H1 (cell line): ENCODE data around the gene MYOCD. TPM values are rescaled to one million over a fixed set of nuclear protein-coding genes. Genes with fewer than 3 reads are reported as not detected.
A peak's percentile ranks its signal among the peaks of the same experiment; 100 is the strongest.

ENCODE experiments used
- CTCF ChIA-PET: fragments of 300-600 bp; sonication (Branson Sonifier 250); formaldehyde crosslinking; loops from one replicate; lab custom pipeline; 2021; ENCODE audit not compliant: partially characterized antibody; lab: Charles Lee
- POLR2A ChIA-PET: fragments of 300-600 bp; sonication (Branson Sonifier 250); formaldehyde crosslinking; loops from one replicate; lab custom pipeline; 2021; ENCODE audit warnings: inconsistent platforms; ENCODE audit not compliant: partially characterized antibody; lab: Charles Lee
- DNase-seq, 2 experiments: peaks; one replicate each; pipeline versions ENCODE4 v3.0.0 to v3.0.0-alpha.2; 2010 to 2022; ENCODE audit warnings: low spot score in 2 of 2, low read depth in 1 of 2, mixed read lengths in 1 of 2
- FAIRE-seq: peaks from 2 replicates; lab custom pipeline; 2011; peaks lifted over from hg19 to GRCh38; lab: Jason Lieb, UNC
- H2AFZ ChIP-seq: 2 replicates; pipeline ENCODE4 v1.8.1; 2012; ENCODE audit warnings: low read length, inconsistent platforms
- H2AK5ac ChIP-seq: 2 replicates; pipeline ENCODE4 v1.6.1; 2013; ENCODE audit warnings: low read depth, low read length
- H2BK120ac ChIP-seq: replicated peaks from 2 replicates; pipeline ENCODE3; 2013; ENCODE audit warnings: low read depth, low read length, inconsistent platforms
- H2BK12ac ChIP-seq: 2 replicates; pipeline ENCODE4 v1.6.1; 2013; ENCODE audit warnings: low read depth, low read length
- H2BK15ac ChIP-seq: 2 replicates; pipeline ENCODE4 v1.6.1; 2013; ENCODE audit warnings: low read length
- H2BK20ac ChIP-seq: 2 replicates; pipeline ENCODE4 v1.6.1; 2013; ENCODE audit warnings: low read length
- H2BK5ac ChIP-seq: 2 replicates; pipeline ENCODE4 v1.6.1; 2013; ENCODE audit warnings: low read depth, low read length
- H3K14ac ChIP-seq: 2 replicates; pipeline ENCODE4 v1.6.1; 2013; ENCODE audit warnings: inconsistent platforms; ENCODE audit not compliant: insufficient read length
- H3K18ac ChIP-seq: 2 replicates; pipeline ENCODE4 v1.6.1; 2013; ENCODE audit warnings: low read length; ENCODE audit errors: extremely low read depth
- H3K23ac ChIP-seq: 2 replicates; pipeline ENCODE4 v1.6.1; 2013; ENCODE audit warnings: inconsistent platforms; ENCODE audit not compliant: insufficient read length
- H3K23me2 ChIP-seq: 2 replicates; pipeline ENCODE4 v1.6.1; 2013; ENCODE audit warnings: low read depth, low read length
- H3K27ac ChIP-seq: 2 replicates; pipeline ENCODE4 v1.6.1; 2011; ENCODE audit warnings: low read depth, low read length, inconsistent platforms
- H3K27me3 ChIP-seq, 4 experiments: replicated peaks in 1 of 4; 1 replicate in 1 of 4; 2 replicates in 3 of 4; pipeline versions ENCODE4 v1.6.1 to v1.8.1; 2011 to 2013; ENCODE audit warnings: low read length in 3 of 4, mild to moderate bottlenecking in 3 of 4, inconsistent platforms in 2 of 4, mixed read lengths in 2 of 4, moderate library complexity in 1 of 4; ENCODE audit not compliant: control insufficient read depth in 3 of 4, insufficient read depth in 3 of 4; ENCODE audit errors: extremely low read depth in 1 of 4
- H3K36me3 ChIP-seq, 4 experiments: 2 replicates each; pipeline versions ENCODE4 v1.6.1 to v1.8.1; 2011 to 2013; ENCODE audit warnings: mild to moderate bottlenecking in 4 of 4, low read length in 3 of 4, moderate library complexity in 2 of 4, control low read depth in 1 of 4, inconsistent platforms in 1 of 4; ENCODE audit not compliant: insufficient read depth in 4 of 4, control insufficient read depth in 2 of 4
- H3K4ac ChIP-seq: replicated peaks from 2 replicates; pipeline ENCODE3; 2013; ENCODE audit warnings: low read length, low read depth, mixed read lengths, inconsistent platforms; ENCODE audit not compliant: insufficient read length
- H3K4me1 ChIP-seq, 4 experiments: replicated peaks in 1 of 4; 1 replicate in 1 of 4; 2 replicates in 3 of 4; pipeline versions ENCODE4 v1.6.1 to v1.8.1; 2011 to 2013; ENCODE audit warnings: low read length in 3 of 4, inconsistent platforms in 2 of 4, mixed read lengths in 1 of 4; ENCODE audit not compliant: insufficient read depth in 4 of 4, control insufficient read depth in 3 of 4
- H3K4me2 ChIP-seq, 2 experiments: 2 replicates each; pipeline versions ENCODE4 v1.6.1 to v1.8.1; 2011 to 2013; ENCODE audit warnings: low read depth in 2 of 2, low read length in 2 of 2, control low read depth in 1 of 2, inconsistent platforms in 1 of 2, mild to moderate bottlenecking in 1 of 2; ENCODE audit not compliant: insufficient read depth in 1 of 2
- H3K4me3 ChIP-seq, 4 experiments: fragments of 200-600, 300-600 bp in 1 of 4; sonication (generic), shearing (Covaris generic), sonication (Bioruptor Twin) in 1 of 4; 2 replicates each; pipeline versions ENCODE4 v1.5.1 to v1.8.1; 2011 to 2016; ENCODE audit warnings: low read length in 4 of 4, low read depth in 3 of 4, control low read depth in 2 of 4, inconsistent platforms in 2 of 4, mild to moderate bottlenecking in 2 of 4, mixed read lengths in 1 of 4, moderate library complexity in 1 of 4; ENCODE audit not compliant: insufficient read depth in 2 of 4; ENCODE audit errors: extremely low read depth in 1 of 4
- H3K56ac ChIP-seq: replicated peaks from 2 replicates; pipeline ENCODE3; 2013; ENCODE audit warnings: low read depth, mild to moderate bottlenecking, mixed read lengths, low read length, inconsistent platforms; ENCODE audit not compliant: insufficient read length
- H3K79me1 ChIP-seq: 2 replicates; pipeline ENCODE4 v1.6.1; 2013; ENCODE audit warnings: low read depth, low read length, control low read depth
- H3K79me2 ChIP-seq, 2 experiments: 2 replicates each; pipeline versions ENCODE4 v1.6.1 to v1.8.1; 2012 to 2013; ENCODE audit warnings: low read length in 2 of 2, mild to moderate bottlenecking in 2 of 2, inconsistent platforms in 1 of 2; ENCODE audit not compliant: insufficient read depth in 2 of 2, control insufficient read depth in 1 of 2
- H3K9ac ChIP-seq, 4 experiments: replicated peaks in 1 of 4; 1 replicate in 1 of 4; 2 replicates in 3 of 4; pipeline versions ENCODE4 v1.6.1 to v1.8.1; 2011 to 2013; ENCODE audit warnings: low read depth in 3 of 4, low read length in 3 of 4, control low read depth in 2 of 4, mild to moderate bottlenecking in 2 of 4, moderate library complexity in 2 of 4, inconsistent platforms in 1 of 4; ENCODE audit errors: extremely low read depth in 1 of 4
- H3K9me3 ChIP-seq, 2 experiments: 2 replicates each; pipeline versions ENCODE4 v1.6.1 to v1.8.1; 2012 to 2013; ENCODE audit warnings: mild to moderate bottlenecking in 2 of 2, moderate library complexity in 2 of 2, control low read depth in 1 of 2, inconsistent platforms in 1 of 2, low read depth in 1 of 2, low read length in 1 of 2, mixed read lengths in 1 of 2; ENCODE audit not compliant: insufficient read depth in 2 of 2
- H4K20me1 ChIP-seq, 2 experiments: replicated peaks in 1 of 2; 2 replicates each; pipeline versions ENCODE3 to v1.8.1; 2011 to 2013; ENCODE audit warnings: inconsistent platforms in 2 of 2, low read length in 2 of 2, mild to moderate bottlenecking in 1 of 2; ENCODE audit not compliant: insufficient read depth in 2 of 2, control insufficient read depth in 1 of 2
- H4K5ac ChIP-seq: 2 replicates; pipeline ENCODE4 v1.6.1; 2013; ENCODE audit warnings: low read length, low read depth, mixed read lengths, inconsistent platforms; ENCODE audit not compliant: insufficient read length
- H4K8ac ChIP-seq: 2 replicates; pipeline ENCODE4 v1.8.0; 2013; ENCODE audit warnings: mild to moderate bottlenecking, moderate library complexity, low read length, inconsistent platforms; ENCODE audit not compliant: insufficient read depth; ENCODE audit errors: extremely low read depth
- H4K91ac ChIP-seq: replicated peaks from 2 replicates; pipeline ENCODE3; 2013; ENCODE audit warnings: low read length, mixed read lengths, inconsistent platforms; ENCODE audit not compliant: insufficient read length
- POU5F1 ChIP-seq: IDR thresholded peaks from 2 replicates; pipeline ENCODE4 v1.6.1; 2011; ENCODE audit warnings: low read depth, mild to moderate bottlenecking, low read length, moderate library complexity
- TEAD4 ChIP-seq: IDR thresholded peaks from 2 replicates; pipeline ENCODE4 v1.6.1; 2012; ENCODE audit warnings: low read depth, low read length, inconsistent platforms, mixed read lengths
- polyA plus RNA-seq, 7 experiments: library from polyadenylated mRNA; depleted of rRNA in 3 of 7; stranded (reverse) in 5 of 7; unstranded in 2 of 7; fragments of >200 nt in 5 of 7; fragments of 200-250 nt in 2 of 7; gene quantifications; 1 replicate in 5 of 7; 2 replicates in 1 of 7; 4 replicates in 1 of 7; pipeline versions ENCODE4 v1.2.1 to v1.2.3, GENCODE V29; 2011 to 2013; ENCODE audit warnings: missing spikeins in 2 of 7, mixed read lengths in 2 of 7
- total RNA-seq: library from RNA; stranded (reverse); fragmentation: NEBNext Ultra II Directional; extraction: Animal tissue kit (Norgen Biotek cat#: 25700); gene quantifications from 2 replicates; pipeline ENCODE4 v1.2.1, GENCODE V29; 2021
- TF ChIP-seq, protein P1 (sequence below): IDR thresholded peaks from 2 replicates; pipeline ENCODE4 v1.6.1; 2012; ENCODE audit warnings: inconsistent platforms

Gene MYOCD
- total and polyA plus RNA-seq, 2 of the 8 experiments (the other 6 are each of a cell fraction or from before 2014, with no cell fraction given): 0.30 to 4.9 TPM

DNA sequence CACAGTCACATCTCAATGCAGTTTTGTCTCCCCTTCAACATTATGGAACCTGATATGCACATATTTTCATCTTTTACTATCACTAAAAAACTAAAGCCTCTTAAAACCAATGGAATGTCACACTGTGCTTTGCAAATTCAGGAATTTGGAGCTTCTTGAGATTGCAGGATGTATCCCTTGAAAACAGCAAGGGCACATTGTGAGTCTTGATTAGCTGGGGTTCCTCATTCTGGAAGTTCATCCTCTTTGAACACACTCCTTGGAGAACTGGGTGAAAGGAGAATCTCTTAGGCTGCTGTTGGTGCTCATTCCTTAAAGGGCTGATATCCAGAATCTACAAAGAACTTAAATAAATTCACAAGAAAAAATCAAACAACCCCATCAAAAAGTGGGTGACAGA, 21.1 kb upstream of the MYOCD start:
- no peak overlapping the region for H3K4ac ChIP-seq
- no peak overlapping the region for H3K4me3 ChIP-seq
- H2BK120ac ChIP-seq: no peak overlapping the region
- H3K27ac ChIP-seq: peak overlapping the region; percentile 16; the same call in 1 of the 2 replicates
- H4K91ac ChIP-seq: peak overlapping the region; percentile 88
- no peak overlapping the region for H3K18ac ChIP-seq
- no peak overlapping the region for H3K4me2 ChIP-seq
- no peaks in the 10 kb centered on the region for H3K23me2 ChIP-seq
- no peak overlapping the region for H4K5ac ChIP-seq
- no peaks in the 10 kb centered on the region for H4K20me1 ChIP-seq
- DNase-seq (no peak), FAIRE-seq (peak; percentile 69)
- no peak overlapping the region for H2BK20ac ChIP-seq
- ChIA-PET CTCF (interaction anchor here (0.6 kb wide), 1 partner anchor 98 kb away, joined by 4 read pairs; no protein-coding TSS in a partner anchor), POLR2A (interaction anchor here (0.8 kb wide), 1 partner anchor 21 kb away, joined by 3 read pairs; the partner anchor contains the start of gene MYOCD)
- H4K8ac ChIP-seq: no peak overlapping the region
- TF ChIP-seq, protein P1, sequence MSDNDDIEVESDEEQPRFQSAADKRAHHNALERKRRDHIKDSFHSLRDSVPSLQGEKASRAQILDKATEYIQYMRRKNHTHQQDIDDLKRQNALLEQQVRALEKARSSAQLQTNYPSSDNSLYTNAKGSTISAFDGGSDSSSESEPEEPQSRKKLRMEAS: no peak
- TF ChIP-seq POU5F1: 0 out of 2 replicates have a peak, but pooled peaks have one; percentile 6
- TF ChIP-seq TEAD4: peak; percentile 50; the same call in 1 of the 2 replicates
- H3K4me1 ChIP-seq: 0 out of 7 replicates have a peak, but pooled peaks cover 0 to 2% (median 0%) of the 10 kb centered on the region in 4 experiments
- H2BK5ac ChIP-seq: peak overlapping the region; percentile 57; the same call in 1 of the 2 replicates
- no peak overlapping the region for H2AFZ ChIP-seq
- no peak overlapping the region for H2AK5ac ChIP-seq
- no peaks in the 10 kb centered on the region for H3K27me3 ChIP-seq
- H3K56ac ChIP-seq: no peak overlapping the region
- H3K14ac ChIP-seq: no peak overlapping the region
- H3K23ac ChIP-seq: no peak overlapping the region
- H2BK15ac ChIP-seq: no peak overlapping the region
- no peak overlapping the region for H3K9ac ChIP-seq
- no peaks in the 10 kb centered on the region for H3K79me2 ChIP-seq
- H3K9me3 ChIP-seq: peaks cover 3 to 4% of the 10 kb centered on the region in 2 experiments; a peak in 2 of 4 replicates
- H2BK12ac ChIP-seq: peak overlapping the region; percentile 45; the same call in 1 of the 2 replicates
- no peaks in the 10 kb centered on the region for H3K79me1 ChIP-seq
- H3K36me3 ChIP-seq: no peaks in the 10 kb centered on the region
